Stimulated activated CD8-positive, alpha-beta memory T cell treated with anti-CD3 and anti-CD28 coated beads, Interleukin-15, amount 100 ng/mL, for 4 hours (primary cell): ENCODE results near the gene RND2.
"Not testable (repeated sequence)": the region's sequence is repeated elsewhere in the genome, so short reads cannot be mapped to it uniquely, and the experiment has no call there.

ENCODE experiments used
- DNase-seq, 2 donors: peaks; one replicate each; pipeline ENCODE4 v3.0.0-alpha.2; 2020; ENCODE audit warnings: low read depth in 2 of 2

The RND2 gene

GRCh38 chr17:43027091-43028032, 2.3 kb downstream of the RND2 start:
- DNase-seq, result no peak

GRCh38 chr17:43028221-43028861, 3.3 kb downstream of the RND2 start:
- no peak for DNase-seq

- DNase-seq, result no peak
Measured at GRCh38 chr17:43030137-43030767, 5.2 kb downstream of the RND2 start.

GRCh38 chr17:43031666-43032065, 6.6 kb downstream of the RND2 start:
- no peak for DNase-seq

GRCh38 chr17:43033948-43034881, 9.2 kb downstream of the RND2 start:
- DNase-seq, result no peak

- no peak for DNase-seq
Measured at GRCh38 chr17:43034894-43035293, 9.9 kb downstream of the RND2 start.

- no peak for DNase-seq
Measured at GRCh38 chr17:43039646-43040045, 14.6 kb downstream of the RND2 start.

GRCh38 chr17:43040655-43041054, 15.6 kb downstream of the RND2 start:
- no peak for DNase-seq

- DNase-seq, result no peak
Measured at GRCh38 chr17:43042025-43042628, 17.1 kb downstream of the RND2 start.

GRCh38 chr17:43043307-43043706, 18.3 kb downstream of the RND2 start:
- no peak for DNase-seq

GRCh38 chr17:43044024-43044423, 19.0 kb downstream of the RND2 start:
- DNase-seq, result no peak

- DNase-seq, result no peak
Measured at GRCh38 chr17:43051969-43052368, 26.9 kb downstream of the RND2 start.

- DNase-seq, result not testable (repeated sequence)
Measured at GRCh38 chr17:43053008-43053407, 28.0 kb downstream of the RND2 start.

GRCh38 chr17:43056051-43056450, 31.0 kb downstream of the RND2 start:
- no peak for DNase-seq

- DNase-seq, result no peak
Measured at GRCh38 chr17:43062984-43063638, 38.1 kb downstream of the RND2 start.

- DNase-seq, result no peak
Measured at GRCh38 chr17:43068570-43069367, 43.7 kb downstream of the RND2 start.

- no peak for DNase-seq
Measured at GRCh38 chr17:43069368-43069898, 44.4 kb downstream of the RND2 start.

GRCh38 chr17:43070257-43070656, 45.2 kb downstream of the RND2 start:
- DNase-seq, result no peak

GRCh38 chr17:43070872-43071271, 45.8 kb downstream of the RND2 start:
- DNase-seq, result no peak
